Mucosa of gallbladder (tissue), 1 donor: ENCODE results near the gene ARID2. TPM values are rescaled to one million over a fixed set of nuclear protein-coding genes. Genes with fewer than 3 reads are reported as not detected.

Source experiments
- DNase-seq: peaks from one replicate; pipeline ENCODE4 v3.0.0-alpha.2; 2020; ENCODE audit warnings: low spot score
- total RNA-seq: library from RNA; stranded (reverse); gene quantifications from one replicate; pipeline ENCODE4 v1.2.1, GENCODE V29; 2021
- donor health status: DM: no; HTN: no; CAD: no.

ARID2 gene
- total RNA-seq, 1 donor from 2014 or later = 34.1 TPM

DNA sequence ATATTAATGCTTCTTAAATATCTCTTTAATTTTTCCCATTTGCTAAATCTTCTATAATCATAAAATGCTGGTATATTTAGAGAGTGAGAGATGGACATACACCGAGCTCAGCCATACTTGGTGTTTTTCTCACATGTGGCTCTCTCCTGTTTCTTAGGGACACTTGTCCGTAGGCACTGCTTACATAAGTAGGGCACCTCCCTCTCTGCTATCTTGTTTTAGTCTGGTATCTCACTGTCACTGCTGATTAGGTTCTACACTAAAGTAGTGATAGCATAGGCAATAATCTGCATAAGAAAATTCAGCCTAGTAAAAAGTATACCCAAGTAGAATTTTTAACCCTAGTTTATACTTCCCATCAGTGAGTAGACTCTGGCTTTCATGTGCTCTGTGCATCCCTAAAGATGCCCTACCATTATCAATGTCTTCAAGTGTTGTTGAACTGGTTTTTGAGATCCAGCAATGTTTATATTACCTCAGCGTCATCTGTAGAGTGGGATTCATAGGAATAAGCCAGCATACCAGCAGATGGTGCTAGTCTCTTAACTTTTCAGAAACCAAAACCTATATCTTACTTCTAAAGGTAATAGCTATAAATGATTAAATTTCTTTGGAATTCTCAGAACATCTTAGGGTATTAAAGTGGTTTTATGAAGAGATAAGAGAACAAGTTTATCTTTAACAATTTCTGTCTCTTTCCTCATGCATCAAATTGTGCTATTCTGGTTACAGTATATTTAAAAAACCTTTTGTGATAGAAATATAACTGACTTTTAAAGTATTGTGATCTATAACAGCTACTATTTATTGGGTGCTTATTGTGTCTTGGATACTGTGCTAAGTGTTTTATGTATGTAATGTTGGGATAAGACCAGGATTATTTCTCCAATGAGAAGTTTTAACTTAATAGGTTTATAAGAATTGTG, 32.9 kb downstream of the ARID2 start:
- no peak for DNase-seq

DNA sequence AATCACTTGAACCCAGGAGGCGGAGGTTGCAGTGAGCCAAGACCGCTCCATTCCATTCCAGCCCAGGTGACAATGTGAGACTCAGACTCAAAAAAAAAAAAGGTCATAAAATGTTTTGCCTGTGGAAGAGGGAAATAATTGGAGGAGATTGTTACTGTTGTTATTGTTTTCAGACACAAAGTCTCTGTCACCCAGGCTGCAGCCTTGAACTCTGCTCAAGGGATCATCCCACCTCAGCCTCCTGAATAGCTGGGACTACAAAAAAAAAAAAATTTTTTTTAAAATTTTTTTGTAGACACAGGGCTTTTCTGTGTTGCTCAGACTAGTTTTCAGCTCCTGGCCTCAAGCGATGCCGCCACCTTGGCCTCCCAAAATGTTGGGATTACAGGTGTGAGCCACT, 33.9 kb downstream of the ARID2 start:
- no peak for DNase-seq

DNA sequence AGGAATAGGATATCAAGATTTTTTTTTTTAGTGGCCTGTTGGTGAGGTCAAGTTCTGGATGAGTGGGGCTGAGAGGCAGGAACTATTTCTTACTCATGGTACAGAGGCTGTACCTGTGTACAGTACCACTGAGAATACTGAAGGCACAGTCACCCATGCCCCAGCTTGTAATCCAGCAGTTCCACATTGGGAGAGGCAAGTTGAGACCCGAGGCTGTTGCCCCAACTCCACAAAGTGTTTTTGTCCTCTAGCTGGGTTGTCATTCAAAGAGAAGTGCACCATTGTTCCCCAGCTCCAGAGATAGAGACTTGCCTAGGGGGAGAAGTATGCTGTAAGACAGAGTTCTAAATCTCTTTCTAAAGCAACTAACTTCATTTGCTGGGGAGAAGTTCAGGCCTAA, 38.7 kb downstream of the ARID2 start:
- no peak for DNase-seq

DNA sequence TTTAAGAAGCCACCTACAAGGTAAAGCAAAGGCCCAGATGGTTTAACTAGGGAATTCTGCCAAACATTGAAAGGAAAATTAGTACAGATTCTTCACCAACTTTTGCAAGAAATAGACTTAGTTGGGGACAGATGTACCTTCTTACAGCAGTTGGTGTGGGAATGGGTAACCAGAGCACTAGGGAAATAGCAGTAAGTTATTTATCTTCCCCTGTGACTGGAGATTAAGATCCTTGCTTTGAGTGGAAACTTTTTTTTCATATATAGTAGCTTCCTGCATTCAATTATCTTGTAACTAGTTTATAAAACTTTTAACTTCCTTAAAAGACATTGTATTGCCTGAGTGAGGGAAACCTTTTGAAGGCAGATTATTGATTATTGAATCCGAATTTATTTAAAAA, 44.2 kb downstream of the ARID2 start:
- DNase-seq = no peak

DNA sequence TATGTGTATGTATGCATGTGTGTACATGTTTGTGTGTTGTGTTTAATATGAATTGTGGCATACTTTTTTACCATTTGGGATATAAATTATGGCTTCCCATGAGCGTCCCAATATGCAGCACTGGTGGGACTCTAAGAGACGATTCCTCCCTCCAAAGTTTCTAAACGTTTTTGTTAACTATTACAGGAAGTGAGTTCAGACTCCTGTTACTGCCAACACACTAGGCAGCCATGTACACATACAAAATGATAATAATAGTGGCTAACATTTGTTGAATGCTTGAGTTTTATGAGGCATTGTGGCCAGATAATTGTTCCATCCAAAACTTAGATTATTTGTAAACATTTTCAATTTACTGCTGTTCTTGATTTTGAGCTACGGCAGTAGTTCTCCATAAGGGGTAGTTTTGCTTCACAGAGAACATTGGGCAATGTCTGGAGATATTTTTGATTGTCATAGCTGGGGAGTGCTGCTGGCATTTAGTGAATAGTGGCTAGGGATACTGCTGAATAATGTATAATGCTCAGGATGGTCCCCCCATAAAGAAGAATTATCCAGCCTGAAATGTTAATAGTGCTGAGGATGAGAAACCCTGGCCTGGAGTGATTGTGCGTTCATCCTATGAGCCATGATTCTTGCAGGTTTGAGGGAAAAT, 45.1 kb downstream of the ARID2 start:
- DNase-seq = no peak

DNA sequence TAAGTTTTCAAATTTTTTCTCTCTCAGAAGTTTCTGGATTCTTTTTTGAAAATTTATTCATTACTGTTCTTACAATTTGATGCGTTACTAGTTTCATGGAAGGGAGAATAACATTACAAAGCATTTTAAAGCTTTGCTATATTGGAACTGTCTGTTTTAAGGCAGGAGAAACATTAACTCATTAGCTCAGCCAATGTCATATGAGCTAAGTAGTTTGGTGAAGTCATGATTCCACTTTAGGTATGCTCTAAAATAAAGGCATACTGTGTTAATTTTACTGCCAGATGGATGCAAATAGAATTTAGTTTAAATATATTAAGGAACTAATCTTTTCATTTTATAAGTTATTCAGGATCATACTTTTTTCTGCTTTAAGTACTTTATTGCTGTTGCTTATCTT, 46.0 kb downstream of the ARID2 start:
- DNase-seq = no peak

DNA sequence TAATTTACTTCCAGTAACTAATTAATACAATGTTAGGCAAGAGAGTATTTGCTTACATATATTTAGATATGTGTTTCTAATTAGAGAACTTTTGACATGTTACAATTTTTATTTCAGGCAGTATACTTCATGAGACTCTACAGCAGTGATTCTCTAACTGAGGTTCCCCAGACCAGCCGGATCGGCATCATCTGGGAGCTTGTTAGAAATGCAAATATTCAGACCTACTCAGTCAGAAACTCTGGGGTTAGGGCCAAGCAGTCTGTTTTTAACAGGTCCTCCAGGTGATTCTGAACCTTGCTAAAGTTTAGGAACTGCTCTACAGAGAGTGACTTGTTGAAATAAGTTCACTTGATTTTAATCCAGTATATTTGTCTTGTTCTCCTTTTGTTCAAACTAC, 46.5 kb downstream of the ARID2 start:
- no peak for DNase-seq

DNA sequence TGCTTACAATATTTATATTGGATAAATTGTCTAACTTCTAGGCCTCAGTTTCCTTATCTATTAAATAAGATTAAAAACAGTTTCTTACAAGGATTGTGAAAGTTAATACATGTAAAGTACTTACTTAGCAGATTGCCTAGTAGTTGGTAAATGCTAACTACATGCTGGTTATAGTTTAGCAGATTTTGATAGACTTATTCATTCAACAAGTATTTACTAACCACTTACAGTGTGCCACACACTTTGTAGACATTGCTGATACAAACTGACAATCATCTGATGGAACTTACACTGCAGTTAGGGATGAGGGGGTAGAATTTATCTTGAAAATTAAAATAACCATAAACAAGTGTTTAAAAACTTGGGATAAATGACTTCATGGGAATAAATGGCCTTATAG, 50.4 kb downstream of the ARID2 start:
- no peak for DNase-seq

DNA sequence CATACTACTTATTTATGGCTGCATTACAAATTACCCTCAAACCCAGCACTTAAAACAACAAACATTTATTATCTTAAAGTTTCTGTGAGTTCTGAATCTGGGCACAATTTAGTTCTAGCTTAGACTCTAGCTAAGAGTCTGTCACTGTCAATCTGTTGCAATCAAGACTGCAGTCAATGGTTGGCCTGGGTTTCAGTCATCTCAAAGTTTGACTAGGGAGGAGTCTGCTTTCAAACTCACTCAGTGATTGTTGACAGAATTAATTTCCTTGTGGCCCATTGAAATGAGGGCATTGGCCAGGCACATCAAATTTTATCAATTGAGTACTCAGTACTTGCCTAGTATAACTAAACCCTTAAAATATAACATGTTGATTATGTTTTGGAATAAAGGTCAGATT, 51.6 kb downstream of the ARID2 start:
- DNase-seq = no peak

DNA sequence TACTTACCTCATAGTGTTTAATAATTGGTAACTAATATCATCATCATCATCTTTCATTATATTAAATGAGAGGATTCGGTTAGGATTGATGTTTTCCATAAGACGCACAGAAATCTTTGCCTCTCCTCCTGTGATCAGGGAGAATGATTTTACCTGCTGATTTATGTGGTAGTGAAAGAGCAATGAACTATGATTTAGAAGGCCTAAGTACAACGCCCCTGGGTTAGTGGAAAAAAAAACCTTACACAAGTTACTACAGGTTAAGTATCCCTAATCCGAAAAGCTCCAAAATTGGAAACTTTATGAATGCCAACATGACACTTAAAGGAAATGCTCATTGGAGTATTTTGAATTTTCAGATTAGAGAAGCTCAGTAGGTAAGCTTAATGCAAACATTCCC, 55.8 kb downstream of the ARID2 start:
- DNase-seq = no peak

DNA sequence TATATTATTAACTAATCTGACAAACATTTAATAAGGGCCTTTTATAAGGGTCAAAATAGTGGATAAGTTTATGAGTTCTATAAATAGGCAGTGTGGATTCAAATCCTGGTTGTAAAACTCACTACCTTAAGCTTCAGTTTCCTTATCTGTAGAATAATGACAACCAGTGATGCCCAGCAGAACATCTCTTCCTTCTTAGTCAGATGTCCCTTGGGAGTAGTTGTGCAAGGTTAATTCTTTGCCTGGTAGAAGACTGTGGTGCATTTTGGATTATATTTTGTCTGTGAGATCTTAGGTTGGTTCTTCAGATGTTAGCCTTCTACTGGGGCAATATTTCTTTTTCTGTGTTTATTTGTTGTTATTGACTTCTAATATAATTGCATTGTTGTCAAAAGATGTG, 59.5 kb downstream of the ARID2 start:
- DNase-seq = no peak

DNA sequence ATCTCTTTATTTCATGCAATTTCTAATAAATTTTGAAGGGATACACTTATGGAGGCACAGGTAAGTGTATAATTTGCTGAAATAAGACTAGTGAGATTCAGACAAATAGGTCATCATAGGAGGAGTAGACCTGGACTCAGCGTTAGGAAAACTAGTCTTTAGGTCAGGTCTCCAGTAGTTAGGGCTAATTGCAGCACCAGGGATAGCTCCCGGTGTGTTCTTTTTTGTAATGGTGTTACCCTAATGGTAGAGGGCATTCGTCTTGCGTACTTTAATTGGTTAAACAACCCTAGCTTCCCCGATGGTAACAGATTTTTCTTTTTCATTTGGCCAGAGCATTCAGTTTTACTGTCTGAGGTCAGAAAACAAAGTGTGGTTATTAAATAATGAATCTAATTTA, 64.9 kb downstream of the ARID2 start:
- DNase-seq = no peak

DNA sequence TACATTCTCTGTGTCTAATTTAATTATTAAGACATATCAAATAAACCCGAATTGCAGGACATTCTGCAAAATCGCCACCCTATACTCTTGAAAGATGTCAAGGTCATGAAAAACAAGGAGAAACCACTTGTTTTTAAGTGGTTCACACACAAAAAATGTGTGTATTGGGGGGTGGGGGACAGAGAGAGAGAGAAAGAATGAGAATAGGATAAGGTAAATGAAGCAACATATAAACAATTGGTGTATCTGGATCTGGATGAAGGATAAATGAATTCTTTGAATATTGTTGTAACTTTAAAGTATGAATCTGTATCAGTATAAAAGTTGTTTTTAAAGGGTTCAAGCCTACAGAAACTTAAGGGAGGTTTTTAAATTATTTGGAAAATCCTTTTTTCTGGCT, 72.1 kb downstream of the ARID2 start:
- DNase-seq = no peak

DNA sequence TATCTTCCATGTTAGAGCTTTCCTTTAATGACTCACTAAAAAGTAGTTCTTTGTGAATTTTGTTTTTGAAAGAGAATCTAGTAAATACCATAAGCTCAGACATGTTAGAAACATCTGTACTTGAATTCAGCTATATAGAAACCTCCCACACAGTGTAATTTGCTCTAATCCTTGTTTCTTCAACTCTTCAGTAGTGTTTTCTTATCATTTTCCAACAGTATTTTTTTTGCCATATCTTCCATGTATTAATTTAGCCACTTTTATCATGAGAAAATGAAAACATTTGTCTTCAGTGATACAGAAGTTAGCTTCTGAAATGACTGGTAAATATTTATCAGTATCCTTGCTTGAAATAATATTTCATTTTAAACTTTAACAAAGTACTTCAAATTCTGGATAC, 73.6 kb downstream of the ARID2 start:
- no peak for DNase-seq

DNA sequence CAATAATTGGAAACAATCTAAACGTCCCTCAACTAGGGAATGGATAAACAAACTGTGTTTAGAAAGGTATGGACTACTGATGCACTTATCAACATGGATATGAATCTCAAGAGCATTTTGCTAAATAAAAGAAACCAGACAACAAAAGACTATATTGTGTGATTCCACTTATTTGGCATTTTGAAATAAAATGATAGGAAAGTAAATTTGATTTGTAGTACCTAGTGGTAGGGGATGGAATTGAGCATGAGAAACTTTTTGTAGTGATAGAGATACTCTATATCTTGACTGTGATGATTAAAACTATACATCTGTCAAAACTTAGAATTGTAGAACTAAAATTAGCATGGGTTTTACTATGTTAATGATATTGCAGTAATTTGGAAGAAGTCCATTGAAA, 87.1 kb downstream of the ARID2 start:
- no peak for DNase-seq

DNA sequence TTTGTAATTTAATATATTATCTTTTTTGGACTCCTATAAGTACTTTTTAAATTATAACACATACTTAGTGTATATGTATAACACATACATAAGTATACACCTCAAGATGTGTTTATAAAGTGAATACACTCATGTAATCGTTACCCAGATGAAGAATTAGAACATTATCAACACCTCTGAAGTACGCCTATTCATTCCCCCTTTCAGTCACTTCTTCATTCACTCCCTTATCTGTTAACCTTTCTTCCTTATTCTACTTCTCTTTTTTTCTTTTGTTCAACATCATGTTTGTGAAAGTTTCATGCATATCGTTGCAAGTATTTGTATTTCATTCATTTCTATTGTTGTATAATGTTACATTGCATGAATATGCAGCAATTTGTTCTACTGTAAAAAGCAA, 98.5 kb downstream of the ARID2 start:
- no peak for DNase-seq

DNA sequence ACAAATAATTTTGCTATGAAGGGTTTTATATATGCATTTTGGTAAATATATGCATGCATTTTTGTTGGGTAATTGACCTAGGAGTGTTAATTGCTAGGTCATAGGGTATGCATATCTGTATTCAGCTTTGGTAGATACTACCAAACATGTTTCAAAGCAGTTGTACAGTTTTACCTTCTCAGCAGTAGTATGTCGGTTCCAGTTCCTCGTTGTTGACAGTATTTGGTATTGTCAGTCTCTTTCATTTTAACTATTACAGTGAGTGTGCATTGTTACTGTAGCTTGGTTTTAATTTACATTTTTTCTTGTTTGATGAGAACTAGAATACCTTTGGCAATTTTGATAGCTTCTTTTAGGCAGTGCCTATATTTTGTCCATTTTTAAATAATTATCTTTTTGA, 98.9 kb downstream of the ARID2 start:
- no peak for DNase-seq

DNA sequence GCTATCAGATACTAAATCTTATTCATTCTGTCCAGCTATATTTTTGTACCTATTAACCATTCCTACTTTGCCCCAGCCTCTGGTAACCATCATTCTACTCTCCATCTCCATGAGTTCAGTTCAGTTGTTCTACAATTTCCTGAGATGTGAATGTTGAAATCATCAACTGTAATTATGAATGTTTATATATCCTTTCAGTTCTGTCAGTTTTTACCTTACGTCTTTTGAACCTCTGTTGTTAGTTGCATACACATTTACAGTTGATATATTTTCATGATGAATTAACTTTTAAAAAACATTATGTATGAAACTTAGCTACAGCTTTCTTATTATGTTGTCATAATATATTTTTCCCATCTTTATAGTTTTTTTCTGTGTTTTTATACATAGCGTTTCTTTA, 102.1 kb downstream of the ARID2 start:
- no peak for DNase-seq

DNA sequence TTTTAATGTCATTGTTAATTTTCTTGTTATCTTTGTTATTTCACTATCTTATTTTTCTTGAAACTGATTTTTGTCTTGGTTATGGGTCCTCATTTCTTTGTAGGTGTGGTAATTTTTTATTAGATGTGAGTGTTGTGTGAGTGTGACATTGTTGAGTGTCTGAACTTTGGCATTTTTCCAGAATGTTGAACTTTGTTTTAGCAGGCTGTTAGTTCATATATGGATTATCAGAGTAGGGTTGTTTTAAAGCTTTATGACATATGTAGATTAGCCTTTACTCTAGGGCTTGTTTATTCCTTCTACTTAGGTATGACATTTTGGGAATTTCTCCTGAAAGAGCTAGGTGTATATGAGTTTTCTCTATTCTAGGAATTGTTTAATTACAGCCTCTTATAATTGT, 103.9 kb downstream of the ARID2 start:
- no peak for DNase-seq

DNA sequence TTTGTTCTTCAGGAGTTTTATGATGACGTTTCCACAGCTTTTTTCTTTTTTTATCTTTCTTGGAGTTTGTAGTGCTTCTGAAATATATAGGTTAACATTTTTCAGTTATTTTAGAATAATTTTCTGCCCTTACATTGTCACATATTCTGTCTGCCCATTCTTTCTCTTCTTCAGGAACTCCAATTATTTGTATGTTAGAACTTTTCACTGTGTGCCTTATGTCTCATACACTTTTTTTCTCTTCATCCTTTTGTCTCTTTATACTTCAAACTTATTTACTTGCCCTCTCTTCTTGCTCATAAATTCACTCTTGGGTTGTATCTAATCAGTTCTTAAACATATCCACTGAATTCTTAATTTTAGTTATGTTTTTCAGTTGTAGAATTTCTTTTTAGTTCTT, 105.3 kb downstream of the ARID2 start:
- DNase-seq = no peak

DNA sequence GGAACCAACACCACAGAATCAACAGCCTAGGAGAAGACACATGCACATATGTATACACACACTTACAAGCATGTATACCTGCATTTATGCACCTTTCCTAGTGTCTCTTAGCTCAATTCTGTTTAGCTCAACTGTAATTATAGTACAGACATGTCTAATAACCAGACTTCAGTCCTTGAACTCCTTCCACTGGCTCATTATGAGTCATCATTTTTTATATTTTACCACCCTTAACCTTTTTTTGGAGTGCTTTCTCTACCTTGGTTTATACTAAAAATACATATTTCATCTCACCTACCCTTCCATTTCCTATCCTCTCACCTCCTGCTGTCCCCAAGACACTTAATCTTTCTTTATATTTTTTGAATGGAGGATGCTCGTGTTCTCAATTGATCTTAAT, 110.4 kb downstream of the ARID2 start:
- no peak for DNase-seq

DNA sequence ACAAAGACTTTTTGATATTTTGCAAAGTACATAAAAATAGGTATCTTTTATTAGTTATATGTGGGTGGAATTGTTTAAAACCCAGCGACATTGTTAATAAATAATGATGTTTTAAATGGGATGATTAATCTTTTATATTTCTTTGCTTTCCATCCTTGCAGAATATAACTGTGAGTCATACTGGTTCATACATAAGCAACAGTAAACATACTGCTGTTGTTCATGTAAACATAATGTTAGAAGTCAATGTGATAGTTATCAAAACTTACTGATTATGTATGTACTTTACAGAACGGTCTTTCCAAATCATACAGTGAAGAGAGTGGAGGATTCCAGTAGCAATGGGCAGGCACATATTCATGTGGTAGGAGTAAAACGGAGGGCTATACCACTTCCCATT, 119.8 kb downstream of the ARID2 start:
- DNase-seq = no peak

DNA sequence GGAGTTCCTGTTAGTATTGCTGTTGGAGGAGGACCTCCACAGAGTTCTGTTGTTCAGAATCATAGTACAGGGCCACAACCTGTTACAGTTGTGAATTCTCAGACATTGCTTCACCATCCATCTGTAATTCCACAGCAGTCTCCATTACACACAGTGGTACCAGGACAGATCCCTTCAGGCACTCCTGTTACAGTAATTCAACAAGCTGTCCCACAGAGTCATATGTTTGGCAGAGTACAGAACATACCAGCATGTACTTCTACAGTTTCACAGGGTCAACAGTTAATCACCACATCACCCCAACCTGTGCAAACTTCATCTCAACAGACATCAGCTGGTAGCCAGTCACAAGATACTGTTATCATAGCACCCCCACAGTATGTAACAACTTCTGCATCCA, 120.8 kb downstream of the ARID2 start:
- no peak for DNase-seq

DNA sequence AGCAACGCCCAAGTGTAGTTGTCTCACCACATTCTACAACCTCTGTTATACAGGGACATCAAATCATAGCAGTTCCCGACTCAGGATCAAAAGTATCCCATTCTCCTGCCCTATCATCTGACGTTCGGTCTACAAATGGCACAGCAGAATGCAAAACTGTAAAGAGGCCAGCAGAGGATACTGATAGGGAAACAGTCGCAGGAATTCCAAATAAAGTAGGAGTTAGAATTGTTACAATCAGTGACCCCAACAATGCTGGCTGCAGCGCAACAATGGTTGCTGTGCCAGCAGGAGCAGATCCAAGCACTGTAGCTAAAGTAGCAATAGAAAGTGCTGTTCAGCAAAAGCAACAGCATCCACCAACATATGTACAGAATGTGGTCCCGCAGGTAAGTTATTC, 123.0 kb downstream of the ARID2 start:
- no peak for DNase-seq
